Measurements from ENCODE around the gene TLL2. TPM values are rescaled to one million over a fixed set of nuclear protein-coding genes. Genes with fewer than 3 reads are reported as not detected.

TLL2 gene
- total and polyA plus RNA-seq, 2 of the 4 experiments (the other 2 are of a cell fraction): under 0.01 to 0.05 TPM

DNA sequence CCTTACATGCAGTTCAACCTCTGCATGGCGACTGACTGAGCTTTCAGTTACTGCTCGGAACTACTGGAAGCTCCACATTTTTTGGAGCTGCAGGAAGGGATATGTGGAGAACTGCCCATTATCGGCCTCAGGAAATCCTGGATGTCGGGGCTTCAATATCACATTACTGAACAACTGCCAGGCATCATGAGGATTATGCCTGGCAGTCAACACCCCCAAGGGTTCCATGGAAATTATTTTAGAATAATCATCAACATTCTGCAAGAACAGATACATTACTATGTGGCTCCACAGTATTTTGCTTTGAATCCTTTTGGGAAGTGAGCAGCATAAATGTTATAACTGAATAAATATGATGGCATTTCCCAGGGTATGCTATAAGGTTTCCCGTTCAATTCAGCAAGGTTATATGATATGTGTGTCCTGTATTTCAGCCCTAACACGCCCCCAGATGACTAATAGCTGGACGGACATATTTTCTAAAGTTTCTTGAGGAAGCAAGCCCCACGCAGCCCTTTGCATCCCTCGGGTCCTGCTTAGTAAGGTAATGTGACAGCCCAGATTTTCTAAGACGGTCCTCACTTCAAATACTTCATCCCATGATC, 101.9 kb downstream of the TLL2 start:
- Histone ChIP-seq H4K8ac (ENCODE audit: low read depth in 2 of 2, low read length in 2 of 2) (no peak overlapping the region), H4K5ac (ENCODE audit: low read depth, low read length) (no peak overlapping the region), H3K9me1 (ENCODE audit: insufficient read depth, low read length) (no peaks in the 10 kb centered on the region), H2AK9ac (replicated peaks; ENCODE audit: low read depth, low read length, poor library complexity) (no peak overlapping the region), H3K27me3 (ENCODE audit: control insufficient read depth, insufficient read depth, low read length) (peaks cover 2% of the 10 kb centered on the region), H3K4me1 (ENCODE audit: control insufficient read depth, insufficient read depth, low read length) (no peaks in the 10 kb centered on the region), H2BK5ac (ENCODE audit: low read depth, low read length, poor library complexity, severe bottlenecking) (no peak overlapping the region), H3K9me3 (ENCODE audit: control insufficient read depth, insufficient read depth, low read length) (no peaks in the 10 kb centered on the region), H3K14ac (replicated peaks; ENCODE audit: low read depth, low read length) (no peak overlapping the region), H4K91ac (ENCODE audit: insufficient read depth, low read depth, low read length) (no peak overlapping the region), H2BK120ac (ENCODE audit: low read depth, low read length) (no peak overlapping the region), H3K4ac (ENCODE audit: low read depth, low read length) (no peak overlapping the region), H4K20me1 (ENCODE audit: insufficient read depth, low read length) (no peaks in the 10 kb centered on the region), H2AK5ac (ENCODE audit: low read depth, low read length) (no peak overlapping the region), H2BK20ac (ENCODE audit: low read depth, low read length) (no peak overlapping the region), H3K4me3 (ENCODE audit: insufficient read depth, low read depth, low read length) (no peak overlapping the region), H3K27ac (ENCODE audit: insufficient read depth, low read length) (no peak overlapping the region), H3K56ac (ENCODE audit: extremely low read depth, insufficient read depth, low read length) (no peak overlapping the region), H3K79me1 (ENCODE audit: low read depth in 1 of 2, low read length in 2 of 2) (no peaks in the 10 kb centered on the region), H3K4me2 (ENCODE audit: low read depth, low read length) (no peak overlapping the region), H3K18ac (ENCODE audit: low read depth, low read length) (no peak overlapping the region), H3K9ac (ENCODE audit: low read depth, low read length) (no peak overlapping the region), H2AFZ (replicated peaks; ENCODE audit: low read length, poor library complexity) (no peak overlapping the region), H2BK15ac (ENCODE audit: low read depth, low read length) (no peak overlapping the region), H3K36me3 (ENCODE audit: control insufficient read depth, insufficient read depth, low read length) (no peaks in the 10 kb centered on the region), H3K23ac (ENCODE audit: low read depth, low read length) (no peak overlapping the region)
- no CpG with 5 or more reads among the region's 10 CpGs for WGBS, 2 experiments (ENCODE audit: extremely low coverage in 2 of 2, insufficient read length in 1 of 2)
- ATAC-seq (ENCODE audit: low read depth) (no peak), DNase-seq (no peak)
- in situ Hi-C loops (cut with MboI; ENCODE audit: low sequenced_read_pairs) (no loop called here), intact Hi-C loops (cut with micrococcal nuclease) (no loop called here), dilution Hi-C loops (cut with HindIII; ENCODE audit: low sequenced_read_pairs, unreplicated experiment) (no loop called here)
- BruUV-seq (replicated peaks): no TSS peak
- ChIA-PET POLR2A (ENCODE audit: unreplicated experiment) (no interaction called here), CTCF (no interaction called here)
- no peak for TF ChIP-seq CEBPB (IDR thresholded peaks at IDR 0.05; ENCODE audit: low read depth, low read length)
- TF ChIP-seq RAD21 (IDR thresholded peaks at IDR 0.05; ENCODE audit: low read length): no peak
- no peak for TF ChIP-seq MAZ (IDR thresholded peaks at IDR 0.05; ENCODE audit: borderline replicate concordance, low read depth, low read length)
